Measurements from ENCODE around the gene GLRX.

The GLRX gene, protein sequence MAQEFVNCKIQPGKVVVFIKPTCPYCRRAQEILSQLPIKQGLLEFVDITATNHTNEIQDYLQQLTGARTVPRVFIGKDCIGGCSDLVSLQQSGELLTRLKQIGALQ

DNA sequence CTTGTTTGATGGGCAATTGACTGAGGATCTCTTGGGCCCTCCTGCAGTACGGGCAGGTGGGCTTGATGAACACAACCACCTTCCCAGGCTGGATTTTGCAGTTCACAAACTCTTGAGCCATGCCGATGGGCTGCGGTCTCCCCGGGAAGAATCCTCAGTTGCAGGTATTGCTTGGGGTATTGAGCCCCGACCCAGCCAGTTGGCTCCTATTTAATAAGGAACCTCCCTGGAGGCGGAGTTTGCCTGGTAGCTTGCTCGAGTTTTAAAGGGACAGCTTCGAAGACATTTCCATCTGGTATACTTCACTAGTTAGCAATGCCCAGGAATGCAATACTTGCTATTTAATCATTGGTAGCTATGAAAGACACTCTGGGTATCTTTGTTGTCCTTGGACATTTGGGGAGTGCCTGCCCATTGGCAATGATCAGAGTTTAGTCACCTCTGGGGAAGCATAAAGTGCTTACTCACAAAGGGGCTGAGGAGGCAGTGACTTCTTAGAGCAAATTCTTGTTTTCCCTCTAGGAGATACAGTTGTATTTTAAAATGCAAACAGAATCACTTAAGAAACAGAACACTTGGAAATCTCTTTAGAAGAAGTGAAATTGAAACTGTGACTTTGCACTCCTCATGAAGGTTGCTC lies at the start of gene GLRX:
Gene GLRX (minus strand): TSS at position 185 of the 640 bp plus-strand sequence. CDS start 64 bp downstream, at position 121.
- DNase-seq: peak; percentile 42

DNA sequence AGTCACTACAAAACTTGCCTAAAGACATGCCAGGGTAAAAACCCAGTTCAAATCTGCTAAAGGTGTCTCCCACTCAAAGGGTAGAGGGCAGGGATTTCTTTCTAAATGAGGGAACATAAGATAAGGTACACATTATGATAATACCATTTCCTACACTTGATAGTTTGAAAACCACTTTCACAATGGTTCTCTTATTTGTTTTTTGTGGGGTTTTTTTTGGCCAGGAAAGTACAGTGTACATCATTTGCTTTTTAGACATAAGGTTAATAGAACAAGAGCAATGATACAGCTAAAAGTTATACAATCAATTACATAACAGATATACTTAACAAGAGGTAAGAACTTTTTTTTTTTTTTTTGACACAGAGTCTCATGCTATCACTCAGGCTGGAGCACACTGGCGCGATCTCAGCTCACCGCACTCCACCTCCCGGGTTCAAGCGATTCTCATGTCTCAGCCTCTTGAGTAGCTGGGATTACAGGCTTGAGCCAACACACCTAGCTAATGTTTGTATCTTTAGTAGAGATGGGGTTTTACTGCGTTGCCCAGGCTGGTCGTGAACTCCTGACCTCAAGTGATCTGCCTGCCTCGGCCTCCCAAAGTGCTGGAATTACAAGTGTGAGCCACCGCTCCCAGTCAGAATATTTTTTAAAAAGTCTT lies 48.8 kb upstream of the GLRX start:
- no peak for DNase-seq

DNA sequence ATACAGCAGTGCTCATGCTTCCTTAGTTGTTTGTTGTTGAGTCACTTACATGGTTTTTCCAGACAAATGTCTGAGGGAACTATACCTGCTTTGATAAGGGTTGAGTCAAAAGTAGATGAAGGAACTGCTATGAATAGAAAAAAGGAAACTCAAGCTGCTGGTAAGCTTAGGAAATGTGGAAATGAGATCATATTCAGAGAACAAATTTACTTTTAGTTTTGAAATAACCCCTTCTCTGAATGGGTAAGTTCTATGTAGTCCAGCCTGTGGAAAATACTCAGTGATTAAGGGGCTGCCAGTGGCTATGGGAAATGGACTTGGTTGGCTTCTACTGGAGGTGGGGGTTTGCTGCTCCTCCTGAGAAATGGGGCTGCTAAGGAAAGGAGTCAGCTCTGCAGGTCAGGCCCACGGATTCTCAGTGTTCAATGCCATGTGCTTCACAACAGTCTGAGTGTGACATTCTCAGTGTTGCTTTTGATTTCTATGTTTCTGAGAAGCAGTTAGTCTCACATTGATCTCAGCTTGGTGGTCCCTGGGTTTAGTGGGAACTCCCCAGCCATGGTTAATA lies 47.7 kb upstream of the GLRX start:
- DNase-seq: peak; percentile 64

DNA sequence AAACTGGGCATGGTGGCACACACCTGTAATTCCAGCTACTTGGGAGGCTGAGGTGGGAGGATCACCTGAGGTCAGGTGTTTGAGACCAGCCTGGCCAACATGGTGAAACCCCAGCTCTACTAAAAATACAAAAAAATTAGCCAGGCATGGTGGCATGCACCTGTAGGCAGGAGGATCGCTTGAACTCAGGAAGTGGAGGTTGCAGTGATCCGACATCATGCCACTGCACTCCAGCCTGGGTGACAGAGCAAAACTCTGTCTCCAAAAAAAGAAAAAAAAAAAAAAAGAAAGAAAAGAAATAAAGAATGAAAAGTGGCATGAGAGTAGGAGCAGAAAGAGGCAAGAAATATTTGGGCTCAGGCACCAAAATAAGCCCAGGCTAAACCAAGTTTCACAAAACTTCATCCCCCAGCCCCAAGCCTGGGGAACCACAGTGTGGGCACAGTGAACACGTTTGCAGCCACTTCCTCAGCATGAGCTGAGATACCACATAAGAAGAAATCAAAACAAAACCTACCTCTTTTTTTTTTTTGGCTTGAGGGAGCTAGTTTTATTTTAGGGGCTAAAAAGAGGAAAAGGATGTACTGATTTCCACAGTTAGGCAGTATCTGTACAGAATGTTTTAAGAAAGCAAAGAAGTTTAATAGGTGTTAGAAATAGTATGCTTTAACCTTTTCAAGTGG lies 46.8 kb upstream of the GLRX start:
- DNase-seq: peak; percentile 36

DNA sequence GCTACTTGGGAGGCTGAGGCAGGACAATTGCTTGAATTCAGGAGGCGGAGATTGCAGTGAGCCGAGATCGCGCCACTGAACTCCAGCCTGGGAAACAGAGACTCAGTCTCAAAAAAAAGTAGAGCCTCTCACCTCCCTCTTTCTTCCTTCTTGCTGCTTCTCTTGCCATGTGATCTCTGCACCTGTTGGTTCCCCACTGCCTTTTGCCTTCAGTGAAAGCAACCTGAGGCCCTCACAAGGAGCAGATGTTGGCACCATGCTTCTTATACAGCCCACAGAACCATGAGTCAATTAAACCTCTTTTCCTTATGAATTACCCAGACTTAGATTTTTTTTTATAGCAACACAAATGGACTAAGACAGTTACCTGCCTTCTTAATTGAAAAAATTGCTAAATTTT lies 45.6 kb upstream of the GLRX start:
- DNase-seq: no peak

DNA sequence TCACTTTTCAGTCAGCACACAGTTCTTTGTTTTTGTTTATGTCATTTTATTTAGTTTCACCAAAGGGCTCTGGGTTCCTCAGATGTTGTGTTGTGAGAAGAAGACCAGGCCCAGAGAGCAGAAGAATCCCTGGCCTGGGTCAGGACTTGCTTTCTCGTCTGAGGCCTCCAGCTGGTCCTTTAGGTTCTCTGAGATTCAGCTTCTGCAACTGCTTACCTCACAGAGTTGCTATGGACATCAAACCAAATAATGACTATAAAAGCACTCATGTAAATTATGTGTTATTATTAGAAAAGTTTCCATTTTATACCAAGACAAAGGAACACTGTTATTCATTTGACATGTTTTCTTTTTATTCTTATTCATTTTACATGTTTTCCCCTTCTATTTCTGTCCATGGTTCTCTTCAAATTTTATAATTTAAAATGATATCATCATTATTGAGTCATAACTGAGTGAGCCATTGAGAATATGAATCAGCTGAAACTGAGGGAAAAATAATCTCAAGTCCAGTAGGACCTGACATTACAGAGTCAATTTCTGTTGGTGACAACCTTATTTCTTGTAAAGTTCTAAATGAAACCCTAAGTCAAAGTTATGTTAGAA lies 44.0 kb upstream of the GLRX start:
- no peak for DNase-seq

DNA sequence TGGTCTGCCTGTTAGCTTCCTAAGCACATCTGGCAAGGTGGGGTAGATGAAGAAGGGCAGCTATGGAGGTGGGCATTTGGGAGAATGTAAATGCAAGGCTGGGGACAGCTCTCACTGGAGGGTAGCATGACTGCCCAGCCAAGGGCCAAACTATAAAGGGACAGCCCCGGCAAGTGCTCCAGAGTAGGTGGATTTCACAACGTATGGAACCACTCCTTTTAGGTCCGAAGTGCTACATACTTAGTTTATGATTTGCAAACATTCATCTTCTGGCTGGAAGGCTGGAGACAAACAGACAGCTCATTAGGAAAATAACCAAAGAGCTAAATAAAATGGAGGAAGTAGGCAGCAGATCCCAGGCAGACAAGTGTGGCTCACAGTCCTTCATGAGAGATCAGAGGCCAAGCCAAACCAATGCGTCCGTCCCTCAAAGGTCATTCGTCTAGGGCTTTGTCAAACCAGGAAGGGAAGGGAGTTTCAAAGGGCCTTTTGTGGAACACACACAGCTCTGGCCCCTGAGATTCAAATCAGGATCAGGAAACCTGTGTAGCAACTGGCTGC lies 42.5 kb upstream of the GLRX start:
- no peak for DNase-seq

DNA sequence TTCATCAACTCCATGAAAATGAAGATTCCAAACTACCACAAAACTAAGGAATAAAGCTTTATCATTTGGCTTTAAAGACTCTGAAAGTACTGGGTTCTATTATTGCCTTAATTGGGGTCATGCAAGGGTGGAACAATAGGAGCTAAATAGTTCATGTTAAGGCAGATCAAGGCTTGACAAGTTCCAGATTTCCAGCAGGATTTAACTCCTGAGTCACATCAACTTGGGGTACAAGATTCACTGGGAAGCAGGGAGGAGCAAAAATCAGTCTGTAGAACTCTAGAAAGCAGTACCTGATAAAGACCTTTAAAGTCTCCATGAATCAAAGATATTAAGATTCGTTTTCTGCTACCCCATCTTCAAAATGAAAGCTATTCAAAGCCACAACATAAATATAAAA lies 41.9 kb upstream of the GLRX start:
- DNase-seq: no peak

DNA sequence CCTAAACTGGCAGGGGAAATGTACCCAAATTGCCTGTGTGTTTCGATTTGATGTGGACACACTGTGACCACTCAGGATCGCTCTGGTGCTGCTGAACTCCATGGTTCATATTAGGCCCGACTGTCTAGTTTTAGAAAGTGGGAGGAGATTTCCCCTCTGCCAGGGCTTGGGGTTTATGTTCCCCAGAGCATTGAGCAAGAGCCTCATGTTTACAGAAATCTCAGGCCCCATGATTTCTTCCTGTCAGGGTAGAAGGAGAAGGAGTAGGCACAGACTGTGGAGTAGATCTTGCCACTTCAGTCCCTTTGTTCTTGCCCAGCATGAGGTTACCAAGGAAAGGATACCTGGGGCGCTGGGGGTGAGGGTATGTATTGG lies 40.8 kb upstream of the GLRX start:
- no peak for DNase-seq

DNA sequence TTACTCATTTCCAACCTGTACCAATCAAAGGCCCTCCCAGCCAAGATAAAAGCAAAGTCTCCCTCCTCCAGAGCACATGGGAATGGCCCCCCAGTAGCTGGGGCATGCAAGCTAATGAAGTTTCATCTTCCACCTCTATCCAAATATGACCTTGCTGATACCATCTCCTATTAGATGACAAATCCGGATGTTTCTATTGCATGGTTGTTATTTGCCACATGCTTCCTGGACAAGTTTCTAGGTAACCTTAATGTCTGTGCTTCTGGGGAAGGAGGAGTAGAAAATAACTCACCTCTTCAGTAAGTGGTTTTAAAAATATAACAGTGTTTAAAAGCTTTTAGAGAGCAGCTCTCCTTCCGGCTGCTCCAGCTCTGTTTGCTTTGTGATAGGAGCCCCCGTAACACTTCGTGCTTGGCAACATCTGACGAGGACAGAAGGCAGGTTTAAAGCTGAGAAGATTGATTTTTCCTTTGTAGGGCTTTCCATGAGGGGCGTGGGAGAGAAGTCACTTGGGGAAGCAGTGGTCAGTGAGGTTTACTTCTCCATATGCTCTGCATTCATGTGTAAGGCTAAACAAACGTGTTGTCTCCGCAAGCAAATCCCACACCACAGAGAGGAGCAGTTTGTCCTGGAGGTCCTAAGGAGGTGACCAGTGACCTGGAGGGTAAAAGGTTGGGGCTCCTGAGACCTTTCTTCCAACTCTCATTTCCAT lies 40.3 kb upstream of the GLRX start:
- no peak for DNase-seq

DNA sequence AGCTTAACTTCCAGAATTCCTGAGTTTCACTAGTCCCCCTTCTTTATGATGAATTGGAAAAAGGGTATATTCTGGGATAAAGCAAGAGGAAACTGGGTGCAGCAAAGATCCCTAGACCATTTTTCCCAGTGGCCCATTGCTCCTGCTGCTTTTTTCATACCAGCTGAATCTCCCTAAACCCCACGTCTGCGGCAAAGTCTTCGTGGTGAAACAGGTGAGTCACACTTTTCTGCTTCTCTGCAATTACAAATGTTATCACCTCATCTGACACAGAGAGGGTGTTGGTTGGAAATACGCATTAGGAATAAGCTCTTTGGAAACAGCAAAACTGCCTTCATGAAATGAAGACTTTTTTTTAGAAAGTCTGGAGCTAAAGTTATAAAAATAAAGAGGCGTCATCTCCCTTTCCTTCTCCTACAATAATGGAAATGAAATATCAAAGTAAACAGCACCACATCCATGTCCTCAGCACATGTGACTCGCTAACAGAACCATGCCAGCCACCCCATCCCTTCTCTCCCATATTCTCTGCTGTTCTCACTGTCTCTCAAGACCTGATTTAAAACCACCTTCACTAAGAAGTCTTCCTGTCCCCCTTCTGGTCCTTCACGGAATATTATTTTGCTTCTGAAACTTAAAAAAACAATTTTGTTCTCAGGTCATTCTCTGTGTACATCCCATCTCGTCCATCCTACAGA lies 39.5 kb upstream of the GLRX start:
- no peak for DNase-seq

DNA sequence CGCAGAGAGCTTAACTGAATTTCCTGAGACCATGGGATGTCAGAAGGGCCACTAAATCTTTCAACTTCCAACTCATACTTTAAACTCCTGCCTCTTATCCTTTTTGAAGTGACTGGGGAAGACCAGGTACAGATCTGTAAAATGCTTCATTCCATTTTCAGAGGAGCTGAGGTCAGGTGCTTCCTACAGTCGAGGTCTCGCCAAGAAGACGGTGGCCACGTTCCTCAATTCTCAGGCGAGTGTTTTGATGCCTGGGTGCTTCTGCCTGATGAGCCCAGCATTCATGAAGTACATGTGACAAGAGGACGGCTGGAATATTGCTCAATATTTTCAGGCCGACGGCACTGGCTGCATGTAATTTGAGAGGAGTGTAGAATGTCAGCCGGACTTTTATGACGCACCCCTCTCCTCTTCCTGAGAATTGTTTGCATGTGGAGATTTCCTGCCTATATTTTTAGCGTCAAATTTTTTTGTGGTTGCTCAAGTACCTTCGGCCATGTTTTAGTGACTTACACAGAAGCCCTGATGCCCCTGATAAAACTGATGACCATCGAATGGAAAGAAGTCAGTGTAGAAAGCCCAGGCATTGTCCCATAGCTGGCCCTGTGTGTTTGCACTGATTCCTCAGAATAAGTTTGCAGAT lies 38.8 kb upstream of the GLRX start:
- no peak for DNase-seq

DNA sequence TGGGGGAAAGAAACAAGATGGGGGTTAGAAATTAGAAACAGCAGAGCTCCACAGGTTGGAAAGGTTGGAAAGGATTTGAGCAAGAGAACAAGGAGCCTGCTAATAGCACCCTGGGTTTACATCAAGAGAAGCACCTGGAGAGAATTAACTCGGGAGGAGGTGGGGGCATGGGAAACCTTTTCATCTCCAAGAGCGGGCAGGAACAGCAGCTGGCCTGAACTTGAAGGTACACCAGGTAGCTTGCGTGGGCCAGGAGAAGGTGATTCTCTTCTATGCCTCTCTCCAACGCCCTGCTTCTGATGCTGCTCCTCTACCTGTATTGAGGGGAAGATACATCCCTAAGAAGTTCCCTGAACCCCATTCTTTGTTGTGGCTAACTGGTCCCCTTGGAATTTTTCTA lies 37.1 kb upstream of the GLRX start:
- no peak for DNase-seq

DNA sequence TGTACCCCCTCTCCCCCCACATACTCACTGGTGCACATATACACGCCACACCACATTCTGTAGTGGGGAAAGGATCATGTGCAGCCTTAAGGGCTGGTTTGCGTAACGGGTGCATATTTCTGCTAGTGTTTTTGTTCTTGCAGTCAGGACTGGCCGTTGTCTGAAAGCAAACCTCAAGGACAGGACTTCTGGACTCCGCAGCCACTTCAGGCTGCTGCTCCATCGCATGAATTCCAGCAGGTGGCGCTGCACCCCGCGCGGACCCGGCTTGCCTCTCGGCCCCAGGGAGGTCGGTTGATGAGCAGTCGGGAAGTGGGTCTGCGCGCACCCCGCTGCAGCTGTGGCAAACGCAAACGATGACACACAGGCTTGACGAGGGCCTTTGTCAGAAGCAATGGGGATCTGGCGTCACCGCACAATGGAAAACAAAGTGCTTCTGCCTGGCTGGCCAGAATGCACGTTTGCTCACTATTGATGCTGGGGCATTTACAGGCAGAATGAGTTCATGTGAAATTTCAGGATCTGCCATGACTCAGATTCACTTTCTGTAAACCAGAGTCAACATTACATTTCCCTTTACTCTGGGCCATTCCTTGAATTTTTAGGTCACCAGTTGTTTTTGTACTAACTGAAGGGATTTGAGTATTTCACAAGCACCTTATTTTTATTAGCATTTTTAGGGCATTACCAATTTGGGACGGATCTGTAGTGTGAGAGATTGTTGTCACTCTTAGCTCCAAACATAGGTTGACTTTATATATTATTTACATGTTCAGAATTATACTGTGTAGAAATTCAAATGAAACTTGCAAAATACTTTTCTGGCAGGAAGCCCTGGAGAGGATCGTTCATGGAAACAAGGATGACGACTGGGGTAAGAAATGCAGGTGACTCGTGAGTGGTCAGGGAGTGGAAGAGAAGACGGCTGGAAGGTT lies 36.4 kb upstream of the GLRX start:
- peak; percentile 91 for DNase-seq

DNA sequence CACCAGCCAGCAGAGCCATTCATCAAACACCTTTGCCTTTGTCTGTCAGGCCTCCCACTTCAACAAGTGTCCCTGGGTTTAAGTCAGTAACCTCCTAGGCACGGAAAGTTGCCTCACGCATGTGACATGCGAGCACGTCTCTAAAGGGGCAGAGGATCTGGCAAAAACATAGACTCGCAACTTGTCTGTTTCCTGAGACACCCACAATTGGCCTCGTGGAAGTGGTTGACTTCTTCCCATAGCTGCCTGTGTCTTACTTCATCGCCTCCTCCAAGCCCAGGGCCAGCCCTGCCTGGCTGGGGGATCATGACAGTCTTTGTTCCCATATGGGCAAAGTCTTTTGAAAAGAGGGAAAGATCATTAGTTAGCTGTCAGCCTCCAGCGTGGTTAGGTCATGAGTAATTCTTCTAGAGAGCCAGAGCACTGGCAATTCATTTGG lies 35.5 kb upstream of the GLRX start:
- DNase-seq: no peak

DNA sequence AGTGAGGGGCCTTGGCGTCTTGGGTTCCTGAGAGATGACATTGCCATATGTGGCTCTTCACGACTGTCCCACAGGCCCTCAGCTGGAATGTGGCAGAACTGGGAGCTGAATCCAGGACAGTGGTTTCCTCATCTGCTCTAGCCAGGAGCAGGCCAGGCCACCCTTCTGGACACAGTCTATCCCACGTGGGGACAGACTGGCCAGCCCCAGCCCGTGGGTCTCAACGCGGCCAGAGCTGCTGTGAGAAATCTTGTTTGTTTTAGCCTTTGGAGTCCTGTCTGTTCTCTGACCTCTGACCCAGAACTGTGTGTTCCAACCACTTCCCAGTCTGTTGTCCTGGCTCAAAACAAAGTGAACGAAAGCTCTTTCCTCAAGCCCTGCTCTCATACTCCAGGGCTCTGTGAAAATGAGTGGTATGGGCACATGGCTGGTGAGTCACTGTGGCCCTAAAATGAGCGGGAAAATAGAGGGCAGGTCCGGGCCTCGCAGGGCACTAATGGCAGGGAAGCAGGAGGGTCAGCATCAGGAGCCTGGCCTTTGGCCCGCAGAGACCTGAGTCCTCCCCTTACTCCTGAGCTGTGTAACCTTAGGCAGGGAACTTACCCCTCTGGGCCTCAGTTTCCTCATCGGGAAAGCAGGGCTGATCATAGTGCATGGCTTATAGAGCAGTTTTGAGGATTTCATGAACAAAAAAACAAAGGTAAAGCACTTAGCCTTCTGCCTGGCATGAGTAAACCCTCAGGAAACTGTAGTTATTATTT lies 34.8 kb upstream of the GLRX start:
- DNase-seq: no peak

DNA sequence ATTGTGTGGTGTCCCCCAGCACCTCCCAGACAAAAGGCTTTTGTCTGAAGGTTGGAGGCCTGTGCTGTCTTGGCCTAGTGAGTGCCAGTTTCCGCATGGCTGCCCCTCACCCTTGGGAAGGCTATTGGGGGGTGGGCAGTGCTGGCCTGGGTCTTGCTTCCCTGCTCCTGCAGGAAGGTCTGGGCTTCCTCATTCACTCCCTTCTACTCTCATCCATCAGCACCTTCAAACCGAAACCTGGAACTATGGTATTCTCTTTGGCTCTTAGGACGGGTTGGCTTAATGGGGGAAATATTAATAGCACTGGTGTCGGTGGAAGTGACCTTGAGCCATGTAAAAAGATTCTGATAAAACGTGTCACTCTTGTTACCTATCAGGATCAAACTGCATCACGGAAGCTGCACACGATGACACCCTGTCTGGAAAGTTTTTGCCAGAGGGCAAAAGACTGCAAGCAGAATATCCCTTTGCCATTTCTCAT lies 34.0 kb upstream of the GLRX start:
- no peak for DNase-seq

DNA sequence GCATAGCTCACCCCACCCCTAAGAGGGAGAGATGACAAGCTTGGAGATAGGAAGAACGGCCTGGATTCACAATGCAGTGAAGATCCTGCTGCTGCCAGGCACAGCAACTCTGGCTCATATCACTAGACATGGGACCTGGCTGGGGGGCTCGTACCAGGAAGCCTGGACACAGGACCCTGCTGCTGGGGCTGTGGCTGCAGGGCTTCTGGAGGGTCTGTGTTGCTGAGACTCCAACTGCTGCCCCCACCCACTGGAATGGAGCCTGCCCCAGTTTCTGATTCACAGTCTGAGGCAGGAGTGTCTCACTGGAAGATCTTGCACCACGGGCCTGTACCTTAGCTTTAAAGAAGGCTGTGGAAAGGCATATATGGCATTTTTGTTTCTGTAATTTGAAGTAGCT lies 31.0 kb upstream of the GLRX start:
- no peak for DNase-seq

DNA sequence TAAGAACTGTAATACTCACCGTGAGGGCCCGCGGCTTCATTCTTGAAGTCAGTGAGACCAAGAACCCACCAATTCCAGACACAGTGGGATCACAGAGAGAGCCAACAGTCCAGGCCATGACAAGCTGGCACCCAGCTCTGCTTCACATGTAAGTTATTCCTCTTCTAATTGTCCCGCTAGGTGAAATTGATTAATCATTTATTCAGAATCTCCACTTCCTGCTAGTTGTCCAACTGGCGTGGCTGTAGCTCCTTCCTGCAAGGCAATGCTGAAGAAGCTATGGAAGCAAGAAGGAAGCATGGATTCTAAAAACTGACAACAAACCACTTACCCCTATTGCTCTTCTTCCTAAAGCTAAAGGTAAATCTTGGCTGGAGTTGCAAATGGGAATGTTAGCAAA lies 30.0 kb upstream of the GLRX start:
- no peak for DNase-seq

Data from stimulated activated naive CD4-positive, alpha-beta T cell treated with Interleukin-2 at 50 U/mL for 16 hours (primary cell).